CD4-positive, alpha-beta T cell (primary cell): ENCODE results near the gene UCN2. TPM values are rescaled to one million over a fixed set of nuclear protein-coding genes. Genes with fewer than 3 reads are reported as not detected.

Experiments used
- ATAC-seq: fragments of 200-7000 bp; cut with Tn5 transposase; one replicate; pipeline ENCODE4 v1.10.0; 2022; ENCODE audit warnings: mild to moderate bottlenecking; ENCODE audit not compliant: poor library complexity
- CTCF ChIA-PET: fragments of 350-600 bp; sonication (Branson Sonifier 250); formaldehyde crosslinking; loops from one replicate; lab custom pipeline; 2021; ENCODE audit warnings: antibody characterized with exemption, inconsistent platforms; lab: Charles Lee
- POLR2A ChIA-PET: fragments of 350-600 bp; sonication (Branson Sonifier 250); formaldehyde crosslinking; loops from one replicate; lab custom pipeline; 2021; ENCODE audit warnings: antibody characterized with exemption, inconsistent platforms; lab: Charles Lee
- DNase-seq, 14 experiments: peaks; one replicate each; pipeline ENCODE4 v3.0.0-alpha.2; 2013 to 2020; ENCODE audit warnings: mixed read lengths in 2 of 14
- H3K27ac ChIP-seq, 2 donors: one replicate each; pipeline versions ENCODE4 v1.5.1 to v1.7.0; 2013; ENCODE audit warnings: low read length in 2 of 2, low read depth in 1 of 2, mild to moderate bottlenecking in 1 of 2
- H3K27me3 ChIP-seq, 2 experiments: 1 replicate in 1 of 2; 2 replicates in 1 of 2; pipeline versions ENCODE4 v1.6.1 to v1.7.0; 2013; ENCODE audit warnings: low read length in 2 of 2, control low read depth in 1 of 2, mild to moderate bottlenecking in 1 of 2, moderate library complexity in 1 of 2; ENCODE audit not compliant: insufficient read depth in 2 of 2, control insufficient read depth in 1 of 2
- H3K36me3 ChIP-seq: one replicate; pipeline ENCODE4 v1.6.1; 2013; ENCODE audit warnings: low read length, control low read depth; ENCODE audit not compliant: insufficient read depth
- H3K4me1 ChIP-seq: one replicate; pipeline ENCODE4 v1.6.1; 2013; ENCODE audit warnings: low read length, control low read depth; ENCODE audit not compliant: insufficient read depth
- H3K4me3 ChIP-seq: one replicate; pipeline ENCODE4 v1.5.1; 2013; ENCODE audit warnings: mild to moderate bottlenecking, low read length, moderate library complexity
- H3K9me3 ChIP-seq, 2 experiments: 1 replicate in 1 of 2; 2 replicates in 1 of 2; pipeline versions ENCODE4 v1.6.1 to v1.7.0; 2013; ENCODE audit warnings: low read length in 2 of 2, mild to moderate bottlenecking in 2 of 2, control low read depth in 1 of 2, moderate library complexity in 1 of 2; ENCODE audit not compliant: control insufficient read depth in 1 of 2, insufficient read depth in 1 of 2
- H3K27ac Mint-ChIP-seq: one replicate; pipeline ENCODE4 v1.8.0; 2020; ENCODE audit warnings: mixed read lengths
- H3K27me3 Mint-ChIP-seq: one replicate; pipeline ENCODE4 v1.8.0; 2021; ENCODE audit warnings: mixed read lengths
- H3K36me3 Mint-ChIP-seq: one replicate; pipeline ENCODE4 v1.8.0; 2021; ENCODE audit warnings: low read depth, mixed read lengths
- H3K4me1 Mint-ChIP-seq: one replicate; pipeline ENCODE4 v1.8.0; 2021; ENCODE audit warnings: low read depth, mixed read lengths
- H3K4me3 Mint-ChIP-seq: one replicate; pipeline ENCODE4 v1.8.0; 2020; ENCODE audit warnings: mild to moderate bottlenecking, mixed read lengths
- H3K9me3 Mint-ChIP-seq: one replicate; pipeline ENCODE4 v1.8.0; 2020; ENCODE audit warnings: mixed read lengths
- CTCF ChIP-seq: fragments of 200-600 bp; IDR thresholded peaks from one replicate; pipeline ENCODE4 v1.8.0; 2022; ENCODE audit warnings: antibody characterized with exemption, mild to moderate bottlenecking
- intact Hi-C, 2 experiments: fragments of 100-400 bp; cut with DNase I in 1 of 2; cut with micrococcal nuclease in 1 of 2; formaldehyde crosslinking; loops; one replicate each; pipeline versions ENCODE4 v1.15.1 to v1.9.0; 2023 to 2025; cut with DNase I, micrococcal nuclease
- total RNA-seq, 174 experiments: library from RNA in 2 of 174; stranded (reverse) in 2 of 174; gene quantifications; one replicate each; pipeline ENCODE4 v1.2.3 and lab custom pipeline; 2021 to 2026

The UCN2 gene
- total RNA-seq, 2 experiments from 2014 or later, result not detected

GRCh38 chr3:48585411-48585810, 21.8 kb upstream of the UCN2 start:
- H3K36me3 ChIP-seq, result no peaks in the 10 kb centered on the region
- Mint-ChIP-seq H3K36me3 (no peaks in the 10 kb centered on the region), H3K4me1 (no peaks in the 10 kb centered on the region), H3K27me3 (peaks cover 28% of the 10 kb centered on the region), H3K9me3 (no peaks in the 10 kb centered on the region), H3K27ac (no peak overlapping the region), H3K4me3 (no peak overlapping the region)
- ChIA-PET CTCF (no interaction called here), POLR2A (no interaction called here)
- H3K9me3 ChIP-seq, result peaks cover 0 to 3% of the 10 kb centered on the region in 2 experiments
- ATAC-seq (no peak), DNase-seq (no peak)
- H3K4me1 ChIP-seq, result no peaks in the 10 kb centered on the region
- no peak for TF ChIP-seq CTCF
- H3K27me3 ChIP-seq, result peaks cover 0 to 2% of the 10 kb centered on the region in 2 experiments
- H3K27ac ChIP-seq, result no peak overlapping the region
- intact Hi-C loops, result no loop called here
- H3K4me3 ChIP-seq, result no peak overlapping the region

GRCh38 chr3:48584836-48585235, 21.3 kb upstream of the UCN2 start:
- H3K36me3 Mint-ChIP-seq, result no peaks in the 10 kb centered on the region
- no peaks in the 10 kb centered on the region for H3K4me1 Mint-ChIP-seq
- no peak overlapping the region for H3K4me3 Mint-ChIP-seq
- intact Hi-C loops, result no loop called here
- ChIA-PET POLR2A (no interaction called here), CTCF (no interaction called here)
- H3K27me3 Mint-ChIP-seq, result peaks cover 24% of the 10 kb centered on the region
- peaks cover 0 to 2% of the 10 kb centered on the region in 2 experiments for H3K27me3 ChIP-seq
- no peak overlapping the region for H3K4me3 ChIP-seq
- no peaks in the 10 kb centered on the region for H3K4me1 ChIP-seq
- DNase-seq (no peak), ATAC-seq (no peak)
- H3K27ac Mint-ChIP-seq, result no peak overlapping the region
- no peak for TF ChIP-seq CTCF
- no peaks in the 10 kb centered on the region for H3K9me3 Mint-ChIP-seq
- H3K9me3 ChIP-seq, result peaks cover 0 to 3% of the 10 kb centered on the region in 2 experiments
- H3K36me3 ChIP-seq, result no peaks in the 10 kb centered on the region
- H3K27ac ChIP-seq, result no peak overlapping the region

GRCh38 chr3:48581621-48582481, 18.3 kb upstream of the UCN2 start:
- H3K27ac Mint-ChIP-seq, result no peak overlapping the region
- CTCF ChIA-PET, result no interaction called here

More at GRCh38 chr3:48581621-48582481, 18.3 kb upstream of the UCN2 start:
- Mint-ChIP-seq H3K36me3 (no peaks in the 10 kb centered on the region), H3K4me3 (no peak overlapping the region), H3K27me3 (peaks cover 6% of the 10 kb centered on the region), H3K4me1 (no peaks in the 10 kb centered on the region), H3K9me3 (no peaks in the 10 kb centered on the region)
- no peaks in the 10 kb centered on the region for H3K9me3 ChIP-seq
- no peaks in the 10 kb centered on the region for H3K27me3 ChIP-seq
- DNase-seq (no peak), ATAC-seq (no peak)
- intact Hi-C loops, result no loop called here
- H3K27ac ChIP-seq, result no peak overlapping the region
- TF ChIP-seq CTCF, result no peak
- H3K36me3 ChIP-seq, result no peaks in the 10 kb centered on the region
- POLR2A ChIA-PET, result no interaction called here
- no peak overlapping the region for H3K4me3 ChIP-seq
- H3K4me1 ChIP-seq, result no peaks in the 10 kb centered on the region
